Stimulated activated CD4-positive, alpha-beta T cell treated with anti-CD3 and anti-CD28 coated beads, Interleukin-2, amount 100 ng/mL, for 48 hours (primary cell): ENCODE data around the gene DNAJC27.

Experiments
- DNase-seq, 2 donors: peaks; one replicate each; pipeline ENCODE4 v3.0.0-alpha.2; 2020

Gene DNAJC27

DNA sequence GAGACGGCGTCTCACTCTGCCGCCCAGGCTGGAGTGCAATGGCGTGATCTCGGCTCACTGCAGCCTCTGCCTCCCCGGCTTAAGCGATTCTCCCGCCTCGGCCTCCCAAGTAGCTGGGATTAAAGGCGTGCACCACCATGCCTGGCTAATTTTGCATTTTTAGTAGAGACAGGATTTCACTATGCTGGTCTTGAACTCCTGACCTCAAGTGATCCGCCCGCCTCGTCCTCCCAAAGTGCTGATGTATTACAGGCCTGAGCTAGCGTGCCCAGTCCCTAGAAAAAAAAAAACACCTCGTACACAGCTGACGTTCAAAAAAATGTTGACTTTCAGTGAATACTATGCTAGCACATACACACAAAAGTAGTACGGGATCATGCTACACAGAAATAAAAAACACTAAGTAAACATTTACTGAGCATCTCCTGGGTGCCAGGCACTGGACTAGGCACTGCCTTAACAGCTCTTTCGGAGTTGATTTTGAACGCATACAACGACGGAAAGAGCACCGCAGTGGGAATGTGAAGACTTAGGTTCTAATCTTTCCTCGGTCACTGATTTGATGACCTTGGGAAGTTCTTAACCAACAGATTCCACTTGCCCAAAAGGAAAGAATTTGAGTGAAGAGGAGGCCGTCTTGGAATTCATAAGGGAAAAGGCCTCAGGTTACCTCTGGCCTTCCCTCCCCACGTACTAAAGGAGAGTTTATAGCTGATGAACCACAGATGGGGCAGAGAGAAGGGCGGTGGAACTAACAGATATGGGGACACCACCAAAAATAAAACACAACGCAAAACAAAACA is 1.1 kb downstream of the DNAJC27 start:
- DNase-seq = no peak

DNA sequence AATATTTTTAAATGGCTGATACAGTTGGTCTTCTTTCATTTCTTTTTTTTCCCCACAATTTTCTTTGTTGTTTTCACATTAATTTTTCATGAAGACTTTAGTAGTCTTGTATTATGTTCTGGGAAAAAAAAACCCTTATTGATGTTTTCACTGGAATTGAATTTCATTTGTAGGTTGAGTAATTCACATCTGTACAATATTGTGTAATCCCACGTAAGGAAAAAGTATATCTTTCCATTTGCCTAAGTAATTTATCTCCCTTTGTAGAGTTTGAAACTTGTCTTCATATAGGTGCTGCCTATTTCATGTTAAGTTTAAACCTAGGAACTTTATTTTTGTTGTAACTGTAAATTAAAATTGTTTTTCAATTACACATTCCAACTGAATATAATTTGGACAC is 2.0 kb downstream of the DNAJC27 start:
- DNase-seq = no peak

DNA sequence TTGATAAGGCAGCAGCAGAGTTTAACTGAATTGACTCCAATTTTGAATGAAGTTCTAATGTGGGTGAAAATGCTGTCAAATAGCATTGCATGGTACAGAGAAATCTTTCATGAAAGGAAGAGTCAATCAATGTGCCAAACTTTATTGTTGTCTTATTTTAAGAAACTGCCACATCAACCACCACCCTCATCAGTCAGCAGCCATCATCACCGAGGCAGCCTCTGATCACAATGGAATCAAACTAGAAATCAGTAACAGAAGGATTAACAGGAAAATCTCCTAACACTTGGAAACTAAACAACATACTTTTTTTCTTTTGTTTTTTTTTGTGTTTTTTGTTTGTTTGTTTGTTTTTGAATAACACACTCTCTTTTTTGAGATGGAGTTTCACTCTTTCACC is 9.9 kb downstream of the DNAJC27 start:
- no peak for DNase-seq

DNA sequence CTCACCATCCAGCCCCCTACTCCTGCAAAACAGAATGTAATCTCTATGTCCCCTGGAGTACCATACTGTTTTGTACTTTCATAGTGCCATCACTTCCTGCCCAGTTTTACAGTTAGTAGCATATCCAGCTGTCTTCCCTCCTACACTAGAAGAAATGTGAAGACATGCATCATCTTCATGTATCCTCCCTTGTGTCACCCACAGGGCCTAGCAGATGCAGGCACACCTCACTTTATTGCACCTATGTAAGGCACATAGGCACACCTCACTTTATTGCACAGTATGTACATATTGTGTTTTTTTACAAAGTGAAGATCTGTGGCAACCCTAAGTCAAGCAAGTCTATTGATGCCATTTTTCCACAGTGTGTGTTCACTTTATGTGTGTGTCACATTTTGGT is 12.0 kb downstream of the DNAJC27 start:
- DNase-seq = no peak

DNA sequence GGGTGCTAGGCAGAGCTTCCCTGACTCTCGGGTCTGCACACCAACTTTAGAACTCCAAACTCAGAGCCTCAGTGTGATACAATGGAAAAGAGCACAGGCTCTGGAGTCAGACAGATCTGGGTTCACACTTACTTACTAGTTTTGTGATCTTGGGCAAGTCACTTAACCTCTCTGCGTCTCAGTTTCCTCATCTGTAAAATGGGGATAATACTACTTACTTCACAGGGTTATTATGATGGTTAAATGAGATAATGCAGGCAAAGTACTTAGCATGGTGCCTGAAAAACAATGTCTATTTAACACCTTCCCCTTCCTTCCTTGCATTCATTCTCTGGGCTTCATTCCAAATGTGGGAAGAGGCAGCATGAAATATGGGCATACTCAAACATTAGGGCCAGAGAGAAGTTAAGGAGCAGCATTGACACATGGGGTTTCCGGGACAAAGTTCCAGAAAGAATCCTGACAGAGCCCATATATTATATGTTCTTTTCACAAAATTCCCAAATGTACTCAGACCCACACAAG is 13.3 kb downstream of the DNAJC27 start:
- DNase-seq = no peak

DNA sequence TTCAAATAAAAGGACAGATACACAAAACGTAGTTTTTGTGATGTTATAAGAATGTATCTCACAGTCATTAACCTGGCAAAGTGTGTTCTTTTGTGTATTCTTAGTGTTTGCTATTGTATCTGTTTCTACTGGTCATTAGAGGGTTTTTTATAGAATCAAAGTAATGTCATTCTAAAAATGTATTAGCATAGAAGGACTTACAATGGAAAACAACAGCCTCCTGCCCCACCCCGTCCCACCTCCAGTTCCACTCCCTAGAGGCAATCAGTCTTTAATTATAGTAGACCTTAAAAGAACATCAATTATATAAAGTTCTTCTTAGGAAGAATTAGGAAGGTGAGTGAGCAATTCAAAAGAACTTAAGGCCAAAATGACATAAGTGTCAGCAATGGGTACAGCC is 13.8 kb downstream of the DNAJC27 start:
- DNase-seq = no peak

DNA sequence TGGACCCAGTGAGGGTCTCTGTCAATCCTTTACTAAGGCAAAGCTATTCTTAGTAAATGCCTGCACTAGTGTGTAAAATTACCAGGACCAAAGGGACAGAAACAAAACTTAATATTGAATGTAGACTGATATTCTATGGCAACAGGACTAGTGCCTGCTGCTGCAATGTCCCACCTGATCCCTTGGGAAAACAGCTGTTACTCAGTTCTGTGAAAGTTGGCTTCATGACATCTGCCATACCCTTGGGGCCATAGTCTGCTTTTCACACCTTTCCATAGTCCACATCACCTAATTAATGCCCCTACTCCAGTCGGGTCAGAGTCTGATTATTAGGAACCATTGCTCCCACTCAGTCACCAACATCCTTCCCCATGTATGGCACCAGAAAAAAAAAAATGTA is 14.5 kb downstream of the DNAJC27 start:
- no peak for DNase-seq

DNA sequence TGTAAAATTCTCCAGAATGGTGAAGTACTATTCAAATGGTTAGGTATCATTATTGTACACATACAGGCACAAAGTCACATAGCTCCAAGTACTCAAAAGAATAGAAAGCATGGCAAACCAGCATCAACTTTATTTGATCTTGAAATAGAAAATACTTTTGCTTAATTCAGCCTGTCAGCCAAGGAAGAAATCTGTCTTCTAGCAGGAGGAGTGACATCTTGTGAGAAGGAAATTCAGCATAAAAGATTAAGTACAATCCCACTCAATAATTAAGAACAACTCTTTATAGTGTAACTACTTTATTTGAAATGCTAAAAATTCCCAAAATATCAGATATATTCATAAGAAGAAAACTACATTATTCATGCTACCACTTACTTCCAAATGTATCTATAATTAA is 15.8 kb downstream of the DNAJC27 start:
- no peak for DNase-seq

DNA sequence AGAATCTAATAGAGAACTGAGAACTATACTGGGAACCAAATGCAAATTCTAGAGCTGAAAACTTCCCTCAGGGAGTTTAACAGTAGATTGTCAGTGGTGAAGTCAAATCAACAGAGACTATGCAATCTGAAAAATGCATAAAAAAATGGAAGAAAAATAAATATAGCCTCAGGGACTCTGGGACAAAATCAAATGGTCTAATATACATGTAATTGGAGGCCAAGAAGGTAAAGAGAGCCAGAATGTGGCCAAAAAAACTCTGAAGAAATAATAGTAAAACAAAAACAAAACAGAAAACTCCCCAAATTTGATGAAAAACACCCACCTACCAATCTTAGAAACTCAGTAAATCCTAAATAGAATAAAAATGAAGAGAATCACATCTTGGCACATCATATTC is 16.5 kb downstream of the DNAJC27 start:
- DNase-seq = no peak

DNA sequence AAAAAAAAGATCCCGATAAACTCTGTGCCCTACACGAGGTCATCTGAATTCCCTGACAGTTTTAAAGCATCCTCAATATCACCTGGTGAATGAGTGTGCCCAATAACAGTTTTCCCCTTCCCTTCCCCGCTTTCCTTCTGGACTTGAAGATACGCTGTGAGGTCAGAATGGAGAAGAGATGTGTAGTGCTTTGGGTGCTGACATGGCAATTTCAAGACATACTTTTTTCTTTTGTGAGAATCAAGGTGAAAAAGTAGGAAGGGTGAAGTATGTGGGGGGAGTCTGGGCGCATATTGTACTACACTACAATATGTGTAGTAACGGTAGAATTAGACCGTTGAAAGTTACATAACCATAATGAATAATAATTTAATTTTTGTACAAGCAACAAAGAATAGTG is 21.7 kb downstream of the DNAJC27 start:
- no peak for DNase-seq

DNA sequence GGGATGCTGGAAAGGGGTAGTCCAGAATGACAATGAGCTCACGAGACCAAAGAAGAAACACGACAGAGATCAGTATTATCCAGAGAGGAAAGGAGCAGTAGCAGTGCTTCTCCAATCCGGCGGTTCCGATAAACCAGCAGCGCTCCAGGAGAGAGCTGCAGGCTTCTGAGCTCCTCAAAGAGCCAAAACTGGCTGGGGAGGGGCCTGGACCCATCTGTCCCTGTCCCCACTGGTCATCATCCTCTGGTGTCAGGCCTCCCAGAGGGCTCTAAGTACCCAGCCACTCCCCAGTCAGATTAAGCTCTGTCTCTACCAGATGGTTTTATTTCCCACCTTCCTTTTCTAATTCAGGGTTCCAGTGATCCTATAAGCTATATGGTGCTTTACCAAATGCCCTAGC is 23.2 kb downstream of the DNAJC27 start:
- DNase-seq = no peak

DNA sequence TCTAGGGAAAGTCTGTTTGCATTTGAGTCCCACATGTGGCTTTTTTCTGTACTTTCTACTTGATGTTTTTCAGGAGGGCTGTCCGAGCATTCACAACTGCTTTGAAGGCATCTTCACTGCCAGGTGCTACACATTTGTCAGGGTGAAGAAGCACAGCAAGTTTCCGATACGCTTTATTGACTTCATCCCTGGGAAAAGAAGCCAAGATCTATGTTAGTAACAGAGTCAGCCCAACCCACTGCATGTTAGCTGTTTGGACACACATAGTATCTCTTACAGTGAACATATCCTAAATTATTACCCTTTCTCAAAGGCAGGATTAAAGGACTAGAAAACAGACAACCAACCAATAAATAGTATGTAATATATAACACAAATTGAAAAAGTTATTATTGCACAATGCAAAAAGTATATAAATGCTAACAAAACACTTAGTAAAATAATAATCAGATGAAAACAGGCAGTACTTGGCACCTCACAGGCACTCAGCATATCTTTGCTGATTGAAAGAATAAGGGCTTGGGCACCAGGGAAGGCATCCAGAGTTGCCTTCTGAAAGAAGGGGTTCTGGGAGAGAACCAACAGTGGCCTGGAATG is 24.1 kb downstream of the DNAJC27 start:
- no peak for DNase-seq

DNA sequence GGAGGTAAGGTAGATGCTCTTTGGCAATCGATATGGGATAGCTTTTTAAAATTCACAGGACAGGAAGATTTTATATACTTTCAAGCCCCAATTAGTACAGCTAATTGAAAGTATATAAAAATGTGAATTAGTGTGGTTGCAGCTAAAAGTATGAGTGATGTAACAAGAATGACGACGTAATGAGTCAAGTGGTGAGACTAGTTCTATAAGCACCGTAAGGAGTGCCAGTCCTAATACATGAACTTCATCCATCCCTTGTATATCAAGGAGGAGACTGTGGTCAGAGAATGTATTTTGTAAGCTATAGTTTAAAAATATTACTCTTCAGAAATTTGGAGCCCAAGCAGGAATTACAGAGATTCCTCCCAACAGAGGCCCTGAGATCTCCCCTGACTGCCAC is 25.8 kb downstream of the DNAJC27 start:
- DNase-seq = no peak

DNA sequence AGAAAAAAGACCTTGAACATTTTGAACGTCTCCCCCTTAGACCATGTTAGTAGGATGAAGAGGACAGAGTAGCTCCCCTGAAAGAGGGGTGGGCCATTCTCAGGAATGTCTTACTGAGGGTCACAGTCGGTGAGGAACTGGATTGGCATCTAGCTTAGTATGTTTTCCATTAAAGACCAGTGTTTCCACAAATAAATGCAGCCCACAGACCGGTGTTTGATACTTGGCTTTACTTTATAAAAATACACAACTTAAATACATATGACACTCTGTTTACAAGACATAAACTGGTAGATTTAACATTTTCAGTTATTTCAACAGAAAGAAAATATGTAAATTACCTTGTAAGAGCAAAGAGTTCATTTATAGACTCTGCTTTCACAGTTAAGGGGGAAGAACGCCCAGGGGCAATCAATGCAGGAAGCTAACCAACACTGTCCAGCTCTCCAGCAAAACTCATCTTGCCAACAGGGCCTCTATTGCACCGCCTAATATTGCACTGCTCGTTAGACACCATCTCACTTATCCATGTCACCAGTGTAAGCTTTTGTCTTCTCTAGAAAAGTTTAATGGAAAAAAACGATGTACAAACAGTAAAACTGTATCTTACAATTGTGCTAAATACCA is 28.2 kb downstream of the DNAJC27 start:
- DNase-seq = no peak

DNA sequence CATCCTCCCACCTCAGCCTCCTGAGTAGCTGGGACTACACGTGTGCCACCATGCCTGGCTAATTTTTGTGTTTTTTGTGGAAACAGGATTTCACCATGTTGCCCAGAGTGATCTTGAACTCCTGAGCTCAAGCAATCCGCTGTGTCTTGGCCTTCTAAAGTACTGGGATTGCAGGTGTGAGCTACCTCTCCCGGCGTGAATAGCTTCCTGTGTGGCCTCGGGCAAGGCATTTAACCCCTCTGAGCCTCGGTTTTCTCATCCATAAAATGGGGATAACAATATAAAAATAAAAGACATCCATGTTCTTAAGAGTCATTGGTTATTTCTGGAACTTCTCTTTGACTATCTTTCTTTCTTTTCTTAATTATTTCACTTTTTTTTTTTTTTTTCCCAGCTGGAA is 32.4 kb downstream of the DNAJC27 start:
- no peak for DNase-seq

DNA sequence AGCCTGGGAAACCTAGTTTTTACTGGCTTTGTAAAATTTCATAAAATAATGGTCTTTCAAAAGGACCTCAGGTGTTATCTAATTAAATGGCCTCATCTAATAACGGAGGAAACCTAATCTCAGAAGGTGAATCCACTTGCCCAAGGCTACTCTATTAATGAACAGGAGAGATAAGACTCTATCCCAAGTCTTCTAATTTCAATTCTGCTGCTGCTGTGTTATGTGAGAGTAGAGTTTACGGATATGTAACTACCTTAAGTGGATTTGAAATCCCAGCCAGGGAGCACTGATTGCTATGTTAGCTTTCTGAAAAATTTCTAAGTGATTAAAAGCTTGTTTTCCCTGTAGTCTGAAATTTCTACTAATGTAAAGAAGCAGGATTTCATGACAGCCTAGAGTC is 34.5 kb downstream of the DNAJC27 start:
- no peak for DNase-seq

DNA sequence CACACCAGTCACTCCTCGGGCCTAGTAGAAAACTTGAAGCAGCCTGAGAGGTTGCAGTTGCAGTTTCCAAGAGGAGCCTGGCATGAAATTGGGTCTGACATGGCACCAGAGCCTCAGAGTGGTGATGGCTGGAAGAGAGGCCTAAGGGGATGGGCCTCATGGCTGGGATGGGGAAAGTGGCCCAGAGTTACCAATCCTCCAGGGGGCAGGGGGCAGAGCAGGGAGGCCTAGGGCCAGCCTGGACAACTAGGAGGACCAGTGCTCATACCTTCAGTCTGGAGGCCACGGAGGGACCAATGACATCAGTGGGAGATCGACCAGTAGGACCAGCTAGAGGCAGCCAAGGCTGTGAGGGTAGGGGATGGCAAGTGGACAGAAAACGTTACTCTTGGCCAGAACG is 36.6 kb downstream of the DNAJC27 start:
- no peak for DNase-seq

DNA sequence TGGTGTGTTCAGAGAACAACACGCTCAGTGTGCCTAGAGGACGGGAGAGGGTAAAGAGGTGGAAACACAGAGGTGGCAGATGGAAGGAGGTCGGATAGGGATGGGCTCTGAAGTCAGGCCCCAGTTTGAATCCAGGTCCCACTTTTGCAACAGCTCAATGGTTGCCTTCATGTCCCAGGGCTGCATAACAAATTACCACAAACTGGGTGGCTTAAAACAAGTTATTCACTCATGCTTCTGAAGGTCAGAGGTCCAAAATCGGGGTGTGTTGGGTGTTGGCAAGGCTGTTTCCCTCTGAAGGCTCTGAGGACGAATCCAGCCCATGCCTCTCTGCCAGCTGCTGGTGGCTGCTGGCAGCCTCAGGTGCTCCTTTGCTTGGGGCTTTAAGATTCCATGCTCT is 39.0 kb downstream of the DNAJC27 start:
- DNase-seq = no peak

DNA sequence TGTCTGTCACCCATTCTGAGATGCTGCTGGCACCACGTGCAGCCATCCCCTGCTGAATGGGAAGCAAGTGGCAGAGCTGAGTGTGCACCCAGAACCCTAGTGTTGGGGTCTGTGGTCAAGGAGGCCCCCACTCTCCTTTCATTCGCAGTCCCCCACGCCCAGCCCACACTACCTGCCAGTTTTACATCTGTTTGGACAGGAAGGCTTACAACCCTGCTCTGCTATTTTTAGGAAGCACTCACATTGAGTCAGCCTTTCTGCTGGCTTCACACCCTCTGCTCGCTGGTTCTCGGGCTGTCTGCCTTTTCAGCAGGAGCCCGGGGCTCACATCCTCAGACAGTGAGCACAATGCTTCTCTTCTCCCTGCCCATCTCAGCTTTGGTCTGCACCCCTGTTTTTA is 41.0 kb downstream of the DNAJC27 start:
- no peak for DNase-seq

DNA sequence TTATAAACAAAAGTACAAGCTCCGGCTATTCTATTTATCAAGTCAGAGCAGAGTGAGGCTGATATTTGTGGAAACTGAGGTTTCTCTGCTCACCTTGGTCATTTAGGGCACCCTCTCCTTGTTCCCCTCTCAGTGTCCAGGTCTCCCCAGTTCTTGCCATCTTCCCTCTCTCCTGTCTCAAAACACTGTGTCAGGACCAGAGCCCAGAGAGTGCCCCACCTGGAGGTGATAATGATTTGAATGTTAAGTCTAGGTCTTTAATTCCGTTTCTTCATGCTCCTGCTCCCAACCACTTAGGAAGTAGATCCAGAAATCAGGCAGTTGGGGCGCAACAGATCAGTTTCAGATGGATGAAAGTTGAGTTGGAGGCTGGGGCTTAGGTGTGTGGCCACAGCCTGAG is 42.5 kb downstream of the DNAJC27 start:
- no peak for DNase-seq

DNA sequence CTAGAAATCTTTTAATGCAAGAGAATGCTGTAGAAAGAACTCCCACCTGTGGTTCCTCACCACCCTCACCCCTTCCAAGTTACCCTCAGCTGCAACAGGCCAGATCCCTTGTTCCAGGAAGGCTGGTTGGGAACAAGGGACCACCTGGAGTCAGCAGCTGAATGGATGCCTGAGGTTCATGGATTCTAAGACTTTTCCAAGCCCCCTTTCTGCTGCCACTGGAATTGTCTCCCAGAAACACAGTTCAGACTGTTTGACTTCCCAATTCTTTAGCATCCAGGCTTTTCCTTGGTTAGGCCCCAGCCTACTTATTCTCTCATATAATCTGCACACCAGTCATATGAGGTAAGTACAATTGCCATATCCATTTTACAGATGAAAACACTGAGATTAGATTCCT is 43.7 kb downstream of the DNAJC27 start:
- DNase-seq = no peak

DNA sequence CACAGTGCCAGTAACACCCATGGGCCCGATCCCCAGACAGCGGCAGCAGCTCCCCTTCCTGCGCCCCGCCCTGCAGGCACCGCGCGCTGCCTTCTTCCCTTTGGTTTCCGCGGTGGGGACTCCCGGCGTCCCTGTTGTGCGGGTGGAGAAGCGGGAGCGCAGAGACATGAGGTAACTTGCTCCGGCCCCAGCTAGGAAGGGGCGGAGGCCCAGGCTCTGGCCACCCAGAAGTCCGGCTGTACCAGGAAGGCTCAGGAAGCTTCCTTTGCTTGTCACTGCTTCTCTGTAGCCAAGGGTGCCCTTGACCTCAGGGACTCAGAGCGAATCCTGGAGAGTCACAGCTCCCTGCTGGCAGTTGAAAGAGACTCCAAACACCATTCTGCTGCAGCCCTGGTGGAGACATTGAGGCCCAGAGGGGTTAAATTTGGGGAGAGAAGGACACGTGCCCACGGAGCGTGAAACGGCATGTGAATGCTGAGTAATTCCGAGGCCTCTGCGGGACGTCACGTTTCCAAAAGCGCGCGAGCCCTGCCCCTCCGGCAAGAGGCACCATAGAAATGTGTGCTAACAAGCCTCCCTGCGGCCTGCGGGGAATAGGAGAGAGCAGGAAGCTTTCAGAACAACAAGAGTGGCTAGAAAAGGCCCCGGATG is 45.0 kb downstream of the DNAJC27 start:
- DNase-seq = peak; percentile 36 to 52

DNA sequence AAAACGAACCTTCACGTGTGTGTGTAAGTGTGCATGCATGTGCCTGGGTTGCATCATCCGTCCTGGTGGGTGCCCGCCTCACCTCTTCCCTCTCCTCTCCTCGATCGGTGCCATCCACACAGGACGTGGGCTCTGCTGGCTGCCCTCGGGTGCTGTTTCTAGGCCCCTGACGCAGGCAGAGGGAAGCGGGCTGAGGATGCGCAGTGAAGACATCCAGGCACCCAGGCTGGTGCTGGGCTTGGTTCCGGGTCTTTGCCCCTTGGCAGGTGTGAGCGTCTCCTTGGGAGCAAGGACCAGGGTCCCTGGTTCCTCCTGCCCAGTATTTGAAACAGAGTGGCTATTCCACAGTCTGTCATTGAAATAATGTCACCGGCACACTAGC is 45.5 kb downstream of the DNAJC27 start:
- DNase-seq = no peak

DNA sequence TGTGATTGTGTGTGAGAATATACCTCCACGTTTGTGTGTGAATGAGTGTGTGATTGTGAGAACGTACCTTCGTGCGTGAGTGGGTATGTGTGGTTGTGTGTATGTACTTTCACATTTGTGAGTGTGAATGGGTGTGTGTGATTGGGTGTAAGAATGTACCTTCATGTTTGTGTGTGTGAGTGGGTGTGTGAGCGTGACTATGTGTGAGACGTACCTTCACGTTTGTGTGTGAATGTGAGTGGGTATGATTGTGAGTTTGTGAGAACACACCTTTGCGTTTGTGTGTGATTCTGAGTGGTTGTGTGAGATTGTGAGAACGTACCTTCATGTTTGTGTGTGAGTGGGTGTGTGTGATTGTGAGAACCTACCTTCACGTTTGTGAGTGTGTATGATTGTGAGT is 45.9 kb downstream of the DNAJC27 start:
- DNase-seq = no peak
